ENCODE data around the gene PNPLA7.
"Not testable (repeated sequence)": the region's sequence is repeated elsewhere in the genome, so short reads cannot be mapped to it uniquely, and the experiment has no call there.

Gene PNPLA7

GRCh38 chr9:137426018-137426681 lies 124.1 kb downstream of the PNPLA7 start:
- in situ Hi-C loops (cut with MboI; ENCODE audit: low sequenced_read_pairs): no loop called here

GRCh38 chr9:137423514-137424291 lies 126.5 kb downstream of the PNPLA7 start:
- in situ Hi-C loops (cut with MboI; ENCODE audit: low sequenced_read_pairs): no loop called here

- in situ Hi-C loops (cut with MboI; ENCODE audit: low sequenced_read_pairs): no loop called here
Measured at GRCh38 chr9:137422604-137423513, 127.3 kb downstream of the PNPLA7 start, which contains the start of the genes EXD3 and NOXA1. Gene EXD3, minus strand, starts transcription at chr9:137423162. Its CDS starts 27,805 bp downstream, at chr9:137395357. Gene NOXA1, plus strand, starts transcription at chr9:137423393. Its CDS starts 137 bp downstream, at chr9:137423530.

DNA sequence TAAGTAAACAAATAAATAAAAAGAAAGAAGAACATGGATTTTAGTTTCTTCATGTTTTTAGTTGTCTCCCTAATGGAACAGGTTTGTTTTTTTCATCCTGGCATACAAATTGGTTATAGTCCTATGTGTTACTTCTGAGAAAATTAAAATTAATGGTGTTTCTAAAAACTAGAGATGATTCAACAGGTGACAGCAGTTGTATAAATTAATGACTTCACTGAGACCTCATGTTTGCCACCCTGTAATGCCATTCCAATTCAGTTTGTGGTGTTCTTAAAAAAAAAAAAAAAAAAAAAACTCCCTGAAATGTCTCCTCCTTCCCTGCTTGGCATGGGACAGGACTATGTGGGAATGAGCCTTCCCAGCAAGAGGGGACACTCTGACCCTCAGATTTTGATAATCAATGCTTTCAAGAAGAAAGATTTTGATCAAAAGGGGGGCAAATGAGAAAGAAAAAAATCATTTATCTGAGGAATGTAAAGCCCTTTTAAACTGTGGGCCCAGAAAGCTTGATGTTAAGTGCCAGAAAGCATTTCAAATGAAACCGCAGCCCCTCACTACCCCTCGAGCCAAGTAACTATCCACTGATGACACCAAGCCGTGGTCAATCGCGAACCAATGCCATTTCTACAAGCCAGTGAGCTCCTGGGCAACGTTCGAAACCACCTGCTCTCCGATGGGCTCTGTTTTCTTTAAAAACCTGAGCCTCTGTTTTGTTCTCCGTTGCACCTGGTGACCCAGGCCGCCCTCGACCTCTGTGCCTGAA lies 128.2 kb downstream of the PNPLA7 start:
- in situ Hi-C loops (cut with MboI; ENCODE audit: low sequenced_read_pairs): no loop called here

GRCh38 chr9:137417161-137418021 lies 132.8 kb downstream of the PNPLA7 start:
- in situ Hi-C loops (cut with MboI; ENCODE audit: low sequenced_read_pairs): no loop called here

GRCh38 chr9:137416563-137417151 lies 133.5 kb downstream of the PNPLA7 start:
- in situ Hi-C loops (cut with MboI; ENCODE audit: low sequenced_read_pairs): no loop called here

- in situ Hi-C loops (cut with MboI; ENCODE audit: low sequenced_read_pairs): no loop called here
Measured at GRCh38 chr9:137416006-137416562, 134.1 kb downstream of the PNPLA7 start.

GRCh38 chr9:137415451-137415850 lies 134.8 kb downstream of the PNPLA7 start:
- in situ Hi-C loops (cut with MboI; ENCODE audit: low sequenced_read_pairs): no loop called here

- in situ Hi-C loops (cut with MboI; ENCODE audit: low sequenced_read_pairs): no loop called here
Measured at GRCh38 chr9:137412431-137412830, 137.8 kb downstream of the PNPLA7 start.

DNA sequence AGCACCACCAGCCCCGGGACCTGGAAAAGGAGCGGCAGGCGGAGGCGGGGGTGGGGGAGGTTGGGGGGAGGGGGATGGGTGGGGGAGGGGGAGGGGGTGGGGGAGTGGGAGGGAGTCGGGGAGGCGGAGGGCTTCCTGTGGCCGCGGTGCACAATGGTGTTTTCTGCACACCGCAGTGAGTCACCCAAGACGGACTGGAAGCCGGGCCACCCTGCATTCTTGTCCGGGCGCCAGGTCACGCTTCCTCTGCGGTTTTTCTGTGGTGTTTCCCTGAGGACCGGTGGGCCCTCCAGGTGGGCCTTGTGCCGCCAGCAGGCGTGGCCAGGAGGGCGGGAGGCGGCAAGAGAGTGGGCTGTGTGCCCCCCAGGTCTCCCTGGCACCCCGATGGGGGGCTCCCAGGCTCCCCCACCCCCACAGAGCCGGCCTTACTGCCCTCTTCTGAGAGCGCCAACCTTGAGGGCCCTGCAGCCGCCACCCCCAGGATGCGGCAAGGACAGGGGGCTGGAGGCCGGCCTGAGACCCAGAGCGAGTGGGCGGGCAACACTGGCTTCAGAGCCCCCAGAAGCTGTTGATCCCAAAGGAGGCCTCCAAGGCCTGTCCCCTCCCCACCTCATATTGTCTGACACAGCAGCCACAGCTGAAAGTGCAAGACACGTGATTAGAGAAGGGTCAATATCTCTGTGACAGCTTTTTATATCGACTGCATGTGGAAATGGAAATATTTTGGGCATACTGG lies 138.4 kb downstream of the PNPLA7 start:
- in situ Hi-C loops (cut with MboI; ENCODE audit: low sequenced_read_pairs): no loop called here

GRCh38 chr9:137411260-137411644 lies 138.9 kb downstream of the PNPLA7 start:
- in situ Hi-C loops (cut with MboI; ENCODE audit: low sequenced_read_pairs): no loop called here

DNA sequence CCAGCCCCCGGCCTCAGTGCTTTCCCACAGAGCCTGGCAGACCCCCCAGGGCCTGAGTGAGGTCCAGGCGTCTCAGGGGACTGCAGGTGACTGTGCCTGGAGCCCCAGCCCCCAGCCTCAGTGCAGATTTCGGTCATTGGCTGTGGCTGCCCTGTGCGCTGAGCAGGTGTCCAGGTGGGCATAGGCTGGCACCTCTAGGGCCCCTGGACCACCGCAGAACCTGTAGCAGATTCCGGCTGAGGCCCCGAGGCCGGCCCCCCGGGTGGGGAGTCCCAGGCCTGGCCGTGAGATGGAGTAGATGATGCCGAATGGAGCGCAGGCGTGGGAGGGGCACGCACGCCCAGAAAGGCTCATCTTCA lies 139.3 kb downstream of the PNPLA7 start:
- in situ Hi-C loops (cut with MboI; ENCODE audit: low sequenced_read_pairs): no loop called here

GRCh38 chr9:137410236-137410890 lies 139.8 kb downstream of the PNPLA7 start:
- in situ Hi-C loops (cut with MboI; ENCODE audit: low sequenced_read_pairs): not testable (repeated sequence)

Data from HL-60/S4 treated with retinoic acid at 250 ng/mL for 4 days and 3 days (cell line).